Measurements from ENCODE around the gene NPHP4. TPM values are rescaled to one million over a fixed set of nuclear protein-coding genes. Genes with fewer than 3 reads are reported as not detected.

The NPHP4 gene
- total RNA-seq, 1 experiment from 2014 or later: 20.0 TPM

GRCh38 chr1:5988596-5989285, 3.5 kb downstream of the NPHP4 start (continued):
- TF ChIP-seq CTCF (IDR thresholded peaks at IDR 0.05 in 2 of 3, conservative IDR thresholded peaks at IDR 0.05 in 1 of 3; ENCODE audit: borderline replicate concordance in 1 of 3, insufficient read depth in 1 of 3, low read depth in 2 of 3, low read length in 2 of 3): no peak

- peaks cover 8% of the 10 kb centered on the region; the same call in 1 of the 2 replicates for H3K79me2 ChIP-seq (ENCODE audit: insufficient read depth, low read length)
These were observed 6.2 kb downstream of the NPHP4 start for GRCh38 chr1:5986018-5986417.

More at GRCh38 chr1:5986018-5986417, 6.2 kb downstream of the NPHP4 start:
- ChIA-PET POLR2A (no interaction called here), RAD21 (ENCODE audit: low non-redundant PET in 1 of 2, low total read pairs in 2 of 2, uncharacterized antibody in 2 of 2, unreplicated experiment in 2 of 2) (no interaction called here), CTCF (no interaction called here)
- ATAC-seq (no peak), DNase-seq (ENCODE audit: low read depth, low spot score) (no peak)
- no peak overlapping the region for H3K9ac ChIP-seq (ENCODE audit: low read length)
- H3K27ac ChIP-seq (ENCODE audit: low read depth, low read length): no peak overlapping the region
- intact Hi-C loops (cut with micrococcal nuclease): no loop called here
- H3K36me3 ChIP-seq (ENCODE audit: control insufficient read depth in 1 of 2, insufficient read depth in 2 of 2, low read length in 2 of 2): peaks cover 0 to 4% of the 10 kb centered on the region in 2 experiments; a peak in 1 of 4 replicates
- no peak overlapping the region for H3K4me2 ChIP-seq (ENCODE audit: low read length)
- no TSS peak for BruUV-seq (replicated peaks)
- H3K9me3 ChIP-seq (ENCODE audit: control insufficient read depth in 1 of 2, insufficient read depth in 1 of 2, low read depth in 1 of 2, low read length in 2 of 2): no peaks in the 10 kb centered on the region
- TF ChIP-seq FOSL1 (IDR thresholded peaks at IDR 0.05; ENCODE audit: low read depth) (no peak), EZH2 (IDR thresholded peaks at IDR 0.05) (no peak), ATF3 (IDR thresholded peaks at IDR 0.05) (no peak), CBX3 (IDR thresholded peaks at IDR 0.05; ENCODE audit: low read depth) (no peak), SRF (IDR thresholded peaks at IDR 0.05; ENCODE audit: low read depth) (no peak), EGR1 (IDR thresholded peaks at IDR 0.05; ENCODE audit: low read depth) (no peak)
- H3K4me1 ChIP-seq (ENCODE audit: control insufficient read depth in 1 of 2, insufficient read depth in 2 of 2, low read length in 2 of 2): peaks cover 8 to 18% of the 10 kb centered on the region in 2 experiments
- no peaks in the 10 kb centered on the region for H4K20me1 ChIP-seq (ENCODE audit: insufficient read depth)
- H3K9me2 ChIP-seq (ENCODE audit: insufficient read depth): no peaks in the 10 kb centered on the region
- no peak overlapping the region for H3K4me3 ChIP-seq (replicated peaks in 1 of 2; ENCODE audit: low read depth in 1 of 2, low read length in 2 of 2)
- H2AFZ ChIP-seq (ENCODE audit: low read depth, low read length, poor library complexity, severe bottlenecking): no peak overlapping the region
- no peaks in the 10 kb centered on the region for H3K27me3 ChIP-seq (ENCODE audit: insufficient read depth, low read length)
